ENCODE results near the gene ZNF564.
"Not testable (repeated sequence)": the region's sequence is repeated elsewhere in the genome, so short reads cannot be mapped to it uniquely, and the experiment has no call there.

Gene ZNF564

GRCh38 chr19:12496480-12496879 lies 54.8 kb downstream of the ZNF564 start:
- DNase-seq = no peak

- peak; percentile 89 to 93 for DNase-seq
These were observed 56.1 kb downstream of the ZNF564 start for GRCh38 chr19:12495002-12495802.

GRCh38 chr19:12494260-12494860 lies 56.9 kb downstream of the ZNF564 start:
- DNase-seq = no peak

GRCh38 chr19:12486265-12486783 lies 65.0 kb downstream of the ZNF564 start:
- DNase-seq = not testable (repeated sequence)

DNA sequence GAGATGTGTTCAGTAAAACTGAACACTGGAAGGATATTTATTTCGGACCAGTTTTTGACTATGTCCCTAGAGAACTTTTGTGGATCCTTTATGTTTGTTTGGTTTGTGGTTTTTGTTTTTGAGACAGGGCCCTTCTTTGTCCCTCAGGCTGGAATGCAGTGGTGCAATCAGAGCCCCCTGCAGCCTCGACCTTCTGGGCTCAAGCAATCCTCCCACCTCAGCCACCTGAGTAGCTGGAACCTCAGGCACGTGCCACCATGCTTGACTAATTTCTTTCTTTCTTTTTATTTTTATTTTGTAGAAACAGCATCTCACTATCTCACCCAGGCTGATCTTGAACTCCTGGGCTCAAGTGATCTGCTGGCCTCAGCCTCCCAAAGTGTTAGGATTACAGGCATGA lies 65.7 kb downstream of the ZNF564 start:
- DNase-seq = no peak

DNA sequence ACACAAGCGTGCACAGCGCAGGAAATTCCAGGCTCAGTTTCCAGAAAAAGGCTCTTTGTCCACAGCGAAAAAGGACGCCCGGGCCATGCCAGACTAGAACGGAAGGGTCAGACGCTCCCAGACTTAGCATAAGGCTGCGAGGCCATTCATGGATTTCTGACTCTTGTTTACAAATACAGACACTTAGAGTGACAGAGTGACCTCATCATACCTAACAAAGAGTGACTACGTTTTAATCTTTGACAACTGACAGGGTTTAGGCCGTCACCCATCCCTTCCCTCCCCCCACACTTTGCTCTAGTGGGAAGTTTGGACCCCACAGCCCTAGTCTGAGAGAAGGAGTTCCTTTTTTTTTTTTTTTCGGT lies 66.2 kb downstream of the ZNF564 start:
- DNase-seq = no peak

DNA sequence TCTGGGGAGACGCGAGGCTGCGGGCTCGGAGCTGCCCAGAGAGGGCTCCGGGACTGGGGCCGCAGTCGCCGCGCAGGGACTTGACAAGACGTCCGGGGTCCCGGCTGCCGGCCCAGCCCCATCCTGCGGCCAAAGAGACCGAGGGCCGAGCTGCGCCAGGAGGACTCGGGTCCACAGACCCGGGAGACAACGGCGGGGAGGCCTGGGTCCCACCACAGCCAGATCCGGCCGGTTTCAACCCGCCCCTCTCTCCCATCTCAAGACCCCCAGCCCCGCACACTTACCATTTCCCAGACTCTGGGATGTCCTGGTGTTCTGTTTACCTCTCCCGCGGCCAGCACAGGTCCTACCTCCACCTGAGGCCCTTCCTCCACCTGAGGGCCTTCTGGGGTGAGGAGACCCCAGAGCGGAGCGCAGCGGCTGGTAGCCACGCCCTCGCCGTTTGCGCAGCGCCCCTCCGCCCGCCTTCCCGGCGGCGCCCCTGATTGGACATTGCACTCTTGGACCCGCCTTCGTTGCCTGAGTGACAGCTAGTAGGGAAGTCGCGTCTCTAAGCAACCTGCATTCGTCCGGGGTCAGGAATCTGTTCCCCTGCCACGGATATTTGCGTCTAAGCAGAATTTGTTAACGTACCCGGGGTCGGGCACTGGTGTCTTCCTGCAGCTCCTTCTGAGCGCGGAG lies 66.8 kb downstream of the ZNF564 start, which contains the start of gene ZNF709:
Gene ZNF709 (minus strand): TSS at position 446 of the 681 bp plus-strand sequence. CDS start 159 bp downstream, at position 287.
- DNase-seq = peak; percentile 85 to 87

DNA sequence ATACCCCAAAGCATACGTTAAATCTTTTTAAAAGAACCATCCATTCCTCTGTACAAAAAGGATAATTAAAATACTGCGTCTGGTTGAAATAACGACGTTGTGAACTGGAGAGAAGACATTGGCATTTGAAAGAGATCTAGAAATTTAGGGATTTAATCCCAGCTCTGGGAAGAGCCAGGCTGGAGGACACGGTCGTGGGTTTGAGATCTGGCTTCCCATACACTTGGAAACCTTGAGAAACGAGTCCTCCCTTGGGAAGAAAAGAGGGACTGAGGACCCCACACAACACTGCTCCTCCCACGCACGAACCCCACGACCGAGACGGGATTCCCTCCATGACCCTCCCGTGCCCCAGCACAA lies 67.3 kb downstream of the ZNF564 start:
- no peak for DNase-seq

DNA sequence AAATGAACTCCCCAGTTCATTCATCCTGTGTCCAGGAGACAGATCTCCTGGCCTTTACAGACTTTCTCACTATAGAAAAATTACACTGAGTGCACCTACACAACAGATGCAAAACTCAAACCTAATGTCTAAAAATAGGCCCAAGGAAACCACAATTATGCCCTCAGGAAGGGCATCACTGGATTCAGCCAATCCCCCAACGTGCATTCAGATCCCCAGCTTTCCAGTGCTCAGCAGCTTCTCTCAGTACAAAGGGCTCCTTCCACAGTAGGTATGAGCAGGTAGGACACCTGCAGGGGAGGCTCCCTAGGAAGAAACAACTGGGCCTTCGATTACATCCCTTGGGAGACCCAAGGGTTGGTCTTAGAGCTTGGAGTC lies 68.8 kb downstream of the ZNF564 start:
- no peak for DNase-seq

DNA sequence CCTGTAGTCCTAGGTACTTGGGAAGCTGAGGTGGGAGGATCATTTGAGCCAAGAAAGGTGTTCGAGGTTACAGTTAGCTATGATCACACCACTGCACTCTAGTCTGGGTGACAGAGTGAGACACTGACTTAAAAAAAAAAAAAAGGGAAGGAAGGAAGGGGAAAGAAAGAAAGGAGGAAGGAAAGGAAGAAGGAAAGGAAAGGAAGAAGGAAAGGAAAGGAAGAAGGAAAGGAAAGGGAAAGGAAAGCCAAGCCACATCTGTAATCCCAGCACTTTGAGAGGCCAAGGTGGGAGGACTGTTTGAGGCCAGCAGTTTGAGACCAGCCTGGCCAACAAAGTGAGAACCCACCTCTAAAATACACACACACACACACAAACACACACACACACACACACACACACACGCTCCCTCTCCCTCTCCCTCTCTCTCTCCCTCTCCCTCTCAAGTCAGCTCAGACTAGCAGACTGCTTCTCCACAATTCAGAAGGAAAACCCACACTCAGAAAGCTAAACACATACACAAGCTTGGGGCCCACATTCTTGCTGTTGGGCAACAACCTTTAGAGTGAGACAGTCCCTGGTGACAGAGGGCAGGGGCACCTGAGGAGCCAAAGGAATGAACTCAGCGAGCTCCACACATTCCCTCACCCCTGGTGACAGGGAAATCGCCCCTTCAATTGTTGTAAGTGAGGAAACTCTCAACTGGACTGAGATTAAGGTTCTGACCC lies 69.3 kb downstream of the ZNF564 start:
- DNase-seq = no peak

DNA sequence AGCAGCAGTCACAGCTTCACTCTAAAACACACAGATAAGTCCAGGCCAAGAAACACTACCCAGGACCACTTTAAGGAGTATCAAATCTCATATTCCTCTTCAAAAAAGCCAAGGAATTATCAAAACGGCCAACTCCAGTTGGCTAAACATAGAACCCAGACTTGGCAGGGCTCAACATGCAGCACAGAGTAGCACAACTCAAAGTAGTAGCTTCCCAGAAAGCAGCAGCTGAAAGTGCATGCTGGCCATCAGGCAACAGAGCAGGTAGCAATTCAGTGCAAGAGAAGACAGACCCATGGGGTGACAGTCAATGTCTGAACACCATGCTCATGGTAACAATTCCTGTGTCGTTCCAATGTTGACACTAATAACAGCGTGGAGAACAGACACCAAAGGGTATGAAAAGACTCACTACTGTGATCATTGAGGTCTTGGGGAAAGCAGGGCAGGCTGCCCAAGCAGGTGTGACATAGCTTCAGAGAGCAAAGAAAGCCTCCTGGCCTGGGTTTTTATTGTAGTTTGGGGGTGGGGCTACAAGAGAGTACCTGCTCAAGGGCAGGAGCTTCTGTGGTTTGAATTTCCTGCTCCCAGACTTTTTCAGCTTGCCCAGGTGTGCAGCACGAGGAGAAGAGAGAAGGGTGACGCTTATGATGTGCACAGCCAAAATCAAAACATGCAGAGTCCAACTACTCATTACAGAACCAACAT lies 72.9 kb downstream of the ZNF564 start:
- DNase-seq = no peak

All from stimulated activated CD4-positive, alpha-beta T cell treated with anti-CD3 and anti-CD28 coated beads, Interleukin-2, amount 100 ng/mL, for 48 hours (primary cell).